ENCODE measurements around the gene NOCT.

The NOCT gene

GRCh38 chr4:139085141-139085540 is 69.6 kb downstream of the NOCT start:
- DNase-seq, result peak; percentile 42 to 51
- TF ChIP-seq POLR2A (IDR thresholded peaks at IDR 0.05; ENCODE audit: low read length), result no peak
- TF ChIP-seq GATA1 (IDR thresholded peaks at IDR 0.05; ENCODE audit: low read depth, low read length), result no peak

GRCh38 chr4:139092271-139092670 is 76.7 kb downstream of the NOCT start:
- TF ChIP-seq GATA1 (IDR thresholded peaks at IDR 0.05; ENCODE audit: low read depth, low read length) (no peak), POLR2A (IDR thresholded peaks at IDR 0.05; ENCODE audit: low read length) (no peak)
- no peak for DNase-seq

All from erythroblast (primary cell).